NCI-H1048 (cell line): ENCODE results near the gene GPR146.

Experiments used
- DNase-seq: peaks from one replicate; lab custom pipeline; 2025; lab: John Stamatoyannopoulos, UW

Gene GPR146

GRCh38 chr7:1092806-1093501, 48.6 kb downstream of the GPR146 start:
- no peak for DNase-seq

- no peak for DNase-seq
Observed at GRCh38 chr7:1093502-1093843, 49.1 kb downstream of the GPR146 start.

DNA sequence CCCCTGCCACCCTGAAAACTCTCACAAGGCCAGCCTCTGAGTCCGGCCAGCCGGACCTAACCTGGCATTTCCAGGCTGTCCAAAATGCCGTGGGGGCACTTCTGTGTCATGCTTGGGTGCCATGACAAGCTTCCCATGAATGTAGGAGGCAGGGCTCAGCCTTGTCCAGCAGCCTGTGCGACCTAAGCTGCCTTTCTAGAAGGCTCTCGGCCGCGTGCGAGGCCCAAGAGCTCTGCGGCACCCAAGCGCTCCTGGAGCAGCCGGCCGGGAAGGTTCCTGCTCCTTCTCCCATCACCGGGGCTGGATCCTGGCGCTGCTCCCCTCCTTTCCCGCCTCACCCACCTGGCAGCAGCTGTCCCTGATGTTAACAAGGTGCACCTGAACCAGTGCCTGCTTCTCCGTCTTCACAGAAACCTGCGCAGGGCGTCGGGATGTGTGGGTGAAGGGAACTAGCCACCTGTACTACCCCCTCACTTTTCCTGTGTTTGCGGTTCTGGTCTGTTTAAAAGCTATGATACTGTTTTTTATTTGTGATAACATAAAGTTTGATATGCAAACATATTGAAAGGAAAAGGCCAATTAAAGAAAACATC, 49.7 kb downstream of the GPR146 start:
- DNase-seq = no peak

GRCh38 chr7:1094870-1095269, 50.5 kb downstream of the GPR146 start:
- no peak for DNase-seq

- DNase-seq = no peak
Observed at GRCh38 chr7:1095621-1096155, 51.3 kb downstream of the GPR146 start.

- DNase-seq = no peak
Observed at GRCh38 chr7:1096156-1097119, 52.1 kb downstream of the GPR146 start.

- no peak for DNase-seq
Observed at GRCh38 chr7:1097120-1097504, 52.8 kb downstream of the GPR146 start.

- DNase-seq = no peak
Observed at GRCh38 chr7:1098243-1099153, 54.2 kb downstream of the GPR146 start.

DNA sequence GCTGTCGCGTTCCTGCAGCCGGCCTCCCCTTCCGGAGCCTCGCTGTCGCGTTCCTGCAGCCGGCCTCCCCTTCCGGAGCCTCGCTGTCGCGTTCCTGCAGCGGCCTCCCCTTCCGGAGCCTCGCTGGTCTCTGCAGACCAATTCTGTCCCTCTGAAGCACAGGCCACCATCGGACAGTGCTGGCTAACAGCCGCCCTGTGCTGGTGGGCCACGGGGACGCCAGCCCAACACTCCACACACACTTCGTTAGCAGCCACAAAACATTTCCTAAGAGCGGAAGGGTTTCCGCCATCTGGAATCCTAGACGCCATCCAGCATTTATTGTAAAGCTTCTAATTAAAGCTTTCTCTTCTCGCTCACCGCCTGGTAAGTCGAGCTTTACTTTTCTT, 54.8 kb downstream of the GPR146 start:
- no peak for DNase-seq

- DNase-seq = no peak
Observed at GRCh38 chr7:1099637-1100036, 55.3 kb downstream of the GPR146 start.

GRCh38 chr7:1100386-1100785, 56.0 kb downstream of the GPR146 start:
- DNase-seq = no peak

DNA sequence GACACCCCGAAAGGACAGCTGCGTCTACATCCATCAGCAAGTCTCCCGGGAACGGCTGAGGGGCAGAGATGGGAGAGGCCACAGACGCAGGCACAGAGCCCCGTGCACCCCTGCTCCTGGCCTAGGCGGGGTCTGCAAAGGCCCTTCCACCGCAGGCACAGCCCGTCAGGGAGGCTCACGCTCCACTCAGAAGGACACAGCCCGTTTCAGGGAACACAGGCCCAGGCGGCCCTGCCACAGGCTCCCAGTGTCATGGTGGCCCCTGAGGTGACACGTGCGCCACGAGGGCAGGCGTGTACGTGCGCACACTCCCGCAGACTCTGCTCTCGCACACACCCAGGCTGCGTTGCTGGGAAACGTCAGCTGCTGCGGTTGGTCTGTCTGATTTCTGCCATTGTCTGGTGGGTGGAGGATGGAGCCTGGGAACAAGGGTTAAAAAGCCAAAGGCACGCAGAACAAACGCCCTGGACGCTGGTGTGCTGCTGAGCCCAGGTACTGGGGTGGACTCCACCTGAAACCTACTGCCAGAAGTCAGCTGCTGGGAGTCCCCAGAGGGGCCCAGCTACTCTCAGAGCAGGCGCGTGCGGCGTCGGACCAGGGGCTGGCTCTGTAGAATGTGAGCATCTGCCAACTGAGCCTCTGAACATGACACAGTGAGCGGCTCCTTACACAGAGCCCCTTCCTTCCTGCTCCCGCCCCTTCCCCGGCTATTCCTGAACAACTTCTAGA, 56.7 kb downstream of the GPR146 start:
- no peak for DNase-seq

GRCh38 chr7:1101563-1102431, 57.5 kb downstream of the GPR146 start:
- no peak for DNase-seq

DNA sequence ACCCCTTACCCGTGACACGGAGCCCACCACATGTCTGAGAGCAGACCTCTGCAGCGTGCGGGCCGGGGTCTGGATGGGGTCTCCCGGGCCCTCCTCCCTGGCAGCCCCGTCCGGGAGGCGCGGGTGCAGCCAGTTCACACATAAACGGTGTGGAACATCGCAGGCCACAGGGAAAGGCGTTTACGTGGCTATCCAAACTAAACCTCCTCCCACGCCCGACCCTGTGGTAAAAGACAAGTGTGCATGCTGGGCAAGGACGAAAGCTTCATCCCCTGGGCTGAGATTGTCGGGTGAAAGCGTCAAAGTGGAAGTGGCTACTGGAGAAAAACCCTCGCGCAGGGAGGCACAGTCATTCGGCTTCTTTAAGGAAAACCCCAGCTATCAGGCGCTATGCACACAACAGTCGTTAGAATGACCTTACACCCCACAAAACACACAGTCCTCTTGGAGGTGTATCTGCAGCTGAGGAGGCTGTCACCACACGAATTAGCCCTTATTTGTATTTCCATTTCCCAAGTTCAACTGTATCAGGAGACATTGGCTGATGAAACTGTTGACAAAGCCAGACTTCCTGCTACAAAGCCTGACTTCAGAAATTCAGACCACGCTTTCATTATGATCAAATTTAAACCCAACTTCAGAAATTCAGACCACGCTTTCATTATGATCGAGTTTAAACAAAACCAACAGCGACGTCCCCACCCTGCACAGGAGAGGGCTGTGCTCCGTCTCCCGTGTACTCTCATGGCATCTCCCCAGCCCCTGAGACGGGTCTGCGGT, 58.9 kb downstream of the GPR146 start:
- DNase-seq = no peak

GRCh38 chr7:1103789-1104515, 59.6 kb downstream of the GPR146 start:
- no peak for DNase-seq

DNA sequence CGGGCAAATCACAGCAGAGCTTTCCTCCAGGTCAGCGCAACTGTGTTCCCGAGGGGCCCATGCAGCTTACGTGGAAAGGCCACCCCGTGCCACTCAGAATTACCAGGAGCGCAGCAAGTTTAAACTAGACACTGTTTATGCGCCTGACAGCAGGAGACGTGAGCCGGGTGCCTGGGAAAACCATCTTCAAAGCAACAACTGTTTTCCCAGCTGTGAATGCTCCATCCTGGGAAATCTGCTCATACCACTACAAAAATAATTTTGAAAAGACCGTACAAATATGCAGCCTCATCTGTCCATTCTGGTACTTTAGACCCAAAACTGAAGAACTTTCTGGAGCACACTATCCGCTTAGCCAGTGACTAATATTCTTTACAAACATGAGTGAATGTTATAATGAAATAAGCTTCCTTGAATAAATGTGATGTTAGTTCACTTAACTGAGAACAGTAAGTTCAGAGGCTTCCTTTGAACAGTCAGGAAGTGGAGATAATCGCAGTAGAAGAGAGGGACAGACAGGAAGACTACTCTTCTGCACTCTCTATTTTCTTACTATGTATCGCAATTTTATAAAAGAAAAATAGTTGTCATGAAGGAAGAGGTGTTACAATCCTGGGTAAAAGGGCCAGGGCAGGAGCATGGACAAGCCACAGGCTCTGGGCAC, 60.3 kb downstream of the GPR146 start:
- no peak for DNase-seq

DNA sequence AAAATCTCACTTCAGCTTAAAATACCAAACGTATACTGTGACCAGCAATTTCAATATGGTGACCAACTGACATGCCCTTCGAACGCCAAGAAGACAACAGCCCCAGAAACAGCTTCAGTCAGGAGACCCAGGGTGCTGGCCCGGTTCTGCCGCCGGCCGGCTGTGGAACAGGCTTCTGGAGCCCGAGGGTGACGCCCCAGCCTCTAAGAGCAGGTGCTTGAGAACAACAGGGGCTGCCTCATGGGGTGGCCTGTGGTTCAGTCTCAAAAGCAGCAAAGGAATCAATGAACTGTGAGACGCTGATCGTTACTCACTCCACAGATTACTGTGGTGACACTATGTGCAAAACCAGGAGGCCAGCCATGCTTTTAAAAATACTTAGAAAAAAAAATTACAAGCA, 60.8 kb downstream of the GPR146 start:
- DNase-seq = no peak
